ENCODE measurements around the gene EFTUD2. TPM values are rescaled to one million over a fixed set of nuclear protein-coding genes. Genes with fewer than 3 reads are reported as not detected.

Gene EFTUD2
- total RNA-seq, 2 experiments from 2014 or later, result 175 to 203 TPM

DNA sequence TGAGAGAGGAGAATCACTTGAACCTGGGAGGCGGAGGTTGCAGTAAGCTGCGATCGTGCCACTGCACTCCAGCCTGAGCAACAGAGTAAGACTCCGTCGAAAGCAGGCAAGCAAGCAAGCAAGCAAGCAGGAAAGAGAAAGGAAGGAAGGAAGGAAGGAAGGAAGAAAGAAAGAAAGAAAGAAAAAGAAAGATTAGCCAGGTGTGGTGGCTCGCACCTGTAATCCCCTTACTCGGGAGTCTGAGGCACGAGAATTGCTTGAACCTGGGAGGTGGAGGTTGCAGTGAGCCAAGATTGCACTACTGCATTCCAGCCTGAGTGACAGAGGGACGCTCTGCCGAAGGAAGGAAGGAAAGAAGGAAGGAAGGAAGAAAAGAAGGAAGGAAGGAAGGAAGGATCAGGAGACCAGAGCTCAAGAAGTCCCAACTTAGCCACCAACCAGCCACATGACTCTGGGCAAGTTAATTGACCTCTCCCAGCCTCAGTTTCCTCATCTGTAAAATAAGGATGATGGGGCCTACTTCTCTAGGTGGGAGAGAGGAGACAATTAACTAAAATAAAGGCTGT is 9.6 kb upstream of the EFTUD2 start:
- no peak overlapping the region for H3K27ac Mint-ChIP-seq
- peaks cover 17% of the 10 kb centered on the region for H3K27me3 Mint-ChIP-seq
- ChIA-PET CTCF (interaction anchor here (1.0 to 5.2 kb wide), 3 partner anchors 9 to 113 kb away, joined by 3 to 35 read pairs (median 14); no protein-coding TSS in a partner anchor), POLR2A (no interaction called here)
- no peak overlapping the region for H3K4me3 Mint-ChIP-seq
- intact Hi-C loops (cut with DNase I, micrococcal nuclease), result no loop called here
- DNase-seq, result no peak
- no peak for ATAC-seq
- no peaks in the 10 kb centered on the region for H3K36me3 Mint-ChIP-seq (ENCODE audit: low read depth)
- H3K4me1 Mint-ChIP-seq, result no peaks in the 10 kb centered on the region
- H3K9me3 Mint-ChIP-seq (ENCODE audit: low read depth), result no peaks in the 10 kb centered on the region

DNA sequence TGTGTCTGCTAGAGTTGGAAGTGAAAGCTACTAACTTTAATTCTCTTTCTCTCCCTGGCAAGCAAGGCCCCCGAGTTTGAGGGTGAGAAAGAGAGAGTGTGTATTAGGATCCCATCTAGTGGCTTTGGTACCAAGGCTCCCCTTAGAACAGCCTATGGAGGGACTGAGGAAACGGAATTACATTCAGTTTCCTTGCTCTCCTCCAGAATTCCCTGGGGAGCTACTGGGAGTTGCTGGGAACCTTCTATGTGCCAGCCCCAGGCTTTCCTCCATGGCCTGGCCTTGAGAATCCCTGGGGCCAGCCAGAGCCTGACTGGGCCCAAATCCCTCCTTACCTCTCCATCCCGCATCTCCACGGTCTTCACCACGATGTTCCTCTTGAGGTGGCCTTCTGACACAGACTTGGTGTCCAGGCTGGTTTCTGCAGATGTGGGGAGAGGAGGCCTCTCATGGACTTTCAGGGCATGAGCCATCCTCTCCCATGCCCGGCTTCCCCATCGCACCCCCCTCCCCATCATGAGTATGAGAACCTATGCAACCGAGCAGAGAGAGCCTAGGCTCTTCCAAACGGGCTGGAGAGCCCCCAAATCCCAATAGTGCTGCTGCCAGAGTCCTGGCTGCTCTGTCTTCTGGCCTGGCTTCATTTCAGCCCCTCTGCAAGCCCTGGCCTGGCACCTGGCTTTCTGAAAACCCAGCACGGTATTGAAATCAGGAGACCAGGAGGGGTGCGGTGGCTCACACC is 8.7 kb upstream of the EFTUD2 start:
- POLR2A ChIA-PET, result no interaction called here
- intact Hi-C loops (cut with DNase I, micrococcal nuclease), result no loop called here
- H3K27ac Mint-ChIP-seq, result no peak overlapping the region
- H3K9me3 Mint-ChIP-seq (ENCODE audit: low read depth), result no peaks in the 10 kb centered on the region
- H3K27me3 Mint-ChIP-seq, result peaks cover 12% of the 10 kb centered on the region
- H3K4me1 Mint-ChIP-seq, result no peaks in the 10 kb centered on the region
- no peak overlapping the region for H3K4me3 Mint-ChIP-seq
- no peaks in the 10 kb centered on the region for H3K36me3 Mint-ChIP-seq (ENCODE audit: low read depth)
- CTCF ChIA-PET, result interaction anchor here (0.6 kb wide), 1 partner anchor 173 kb away, joined by 3 read pairs; no protein-coding TSS in a partner anchor
- ATAC-seq (no peak), DNase-seq (no peak)

DNA sequence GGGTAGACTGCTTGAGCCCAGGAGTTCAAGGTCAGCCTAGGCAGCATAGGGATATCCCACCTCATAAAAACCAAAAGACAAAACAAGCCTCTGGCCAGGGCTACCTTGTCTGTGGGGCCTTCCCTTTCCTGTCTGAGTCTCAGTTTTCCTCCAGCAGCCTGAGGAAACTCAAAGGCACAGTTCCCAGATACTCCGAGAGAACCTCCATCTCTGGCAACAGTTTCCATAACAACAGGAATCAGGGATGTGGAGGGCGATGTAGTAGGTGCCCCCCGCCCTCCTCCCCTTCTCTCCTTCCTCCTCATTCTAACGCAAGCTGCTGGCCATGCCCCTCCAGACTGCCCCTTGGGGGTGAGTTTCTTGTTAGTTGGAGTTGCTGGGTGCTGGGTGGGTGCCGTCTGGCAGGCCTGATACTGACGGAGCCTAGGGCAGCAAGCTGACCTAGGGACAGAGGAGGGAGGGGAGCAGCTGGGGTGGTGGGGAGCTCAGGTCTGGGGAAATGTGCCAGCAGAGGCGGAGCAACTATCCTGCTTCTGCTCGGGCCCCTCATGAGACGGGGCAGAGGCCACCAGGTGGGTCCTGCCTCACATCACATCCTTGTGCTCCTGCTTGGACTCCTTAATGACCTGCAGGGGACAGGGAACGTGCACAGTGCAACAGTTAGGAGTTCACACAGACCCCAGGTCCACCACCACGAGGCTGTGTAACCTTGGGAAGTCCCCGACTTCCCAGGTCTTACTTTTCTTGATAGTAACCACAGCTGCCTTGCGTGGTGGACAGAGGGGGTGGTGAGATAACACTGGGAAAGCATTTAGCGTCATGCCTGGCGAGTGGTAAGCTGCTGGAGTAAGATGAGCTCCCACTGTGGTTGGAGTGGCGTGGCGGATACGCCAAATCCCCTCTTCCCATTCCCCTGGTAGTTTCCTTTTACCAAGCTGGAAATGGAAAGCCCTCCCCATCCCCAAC is 7.8 kb upstream of the EFTUD2 start:
- ATAC-seq, result no peak
- H3K27me3 Mint-ChIP-seq, result peaks cover 7% of the 10 kb centered on the region
- no peaks in the 10 kb centered on the region for H3K4me1 Mint-ChIP-seq
- intact Hi-C loops (cut with DNase I, micrococcal nuclease), result no loop called here
- H3K4me3 Mint-ChIP-seq, result no peak overlapping the region
- H3K9me3 Mint-ChIP-seq (ENCODE audit: low read depth), result no peaks in the 10 kb centered on the region
- no peak for DNase-seq
- H3K27ac Mint-ChIP-seq, result no peak overlapping the region
- CTCF ChIA-PET, result interaction anchor here (0.6 kb wide), 1 partner anchor 172 kb away, joined by 3 read pairs; no protein-coding TSS in a partner anchor
- H3K36me3 Mint-ChIP-seq (ENCODE audit: low read depth), result no peaks in the 10 kb centered on the region
- POLR2A ChIA-PET, result no interaction called here

DNA sequence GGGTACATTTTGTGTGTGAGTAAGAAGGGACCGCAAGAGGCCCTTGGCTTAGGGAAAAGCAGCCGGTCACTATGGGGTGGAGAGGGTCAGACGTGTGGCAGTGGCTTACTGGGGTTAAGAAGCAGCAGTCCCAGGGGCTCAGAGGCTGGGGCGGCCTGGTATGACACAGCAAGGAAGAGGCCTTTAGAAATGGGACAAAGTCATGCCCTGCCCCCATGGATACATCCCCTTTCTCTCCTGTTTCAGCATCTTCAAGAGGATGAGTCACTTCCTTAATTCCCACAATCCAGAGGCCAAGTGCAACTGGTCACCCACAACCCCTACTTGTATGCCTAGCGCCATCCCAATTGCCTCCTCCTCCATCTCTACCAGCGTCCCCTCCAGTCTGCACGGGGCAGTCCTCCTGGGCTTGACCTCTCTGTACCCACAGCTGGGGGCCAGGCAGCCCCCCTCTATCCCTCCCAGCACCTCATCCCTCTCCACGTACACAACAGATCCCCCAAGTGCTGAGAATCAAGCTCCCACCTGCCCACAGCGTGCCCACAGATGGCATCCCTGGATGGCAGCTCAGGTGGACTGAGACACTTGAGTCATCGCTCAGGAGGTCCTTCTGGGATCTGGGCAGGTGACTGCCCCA is 6.9 kb upstream of the EFTUD2 start:
- Mint-ChIP-seq H3K27me3 (peaks cover 6% of the 10 kb centered on the region), H3K36me3 (ENCODE audit: low read depth) (no peaks in the 10 kb centered on the region), H3K9me3 (ENCODE audit: low read depth) (no peaks in the 10 kb centered on the region), H3K27ac (no peak overlapping the region), H3K4me1 (no peaks in the 10 kb centered on the region), H3K4me3 (no peak overlapping the region)
- ATAC-seq (no peak), DNase-seq (no peak)
- POLR2A ChIA-PET, result no interaction called here
- intact Hi-C loops (cut with DNase I, micrococcal nuclease), result no loop called here
- CTCF ChIA-PET, result no interaction called here

DNA sequence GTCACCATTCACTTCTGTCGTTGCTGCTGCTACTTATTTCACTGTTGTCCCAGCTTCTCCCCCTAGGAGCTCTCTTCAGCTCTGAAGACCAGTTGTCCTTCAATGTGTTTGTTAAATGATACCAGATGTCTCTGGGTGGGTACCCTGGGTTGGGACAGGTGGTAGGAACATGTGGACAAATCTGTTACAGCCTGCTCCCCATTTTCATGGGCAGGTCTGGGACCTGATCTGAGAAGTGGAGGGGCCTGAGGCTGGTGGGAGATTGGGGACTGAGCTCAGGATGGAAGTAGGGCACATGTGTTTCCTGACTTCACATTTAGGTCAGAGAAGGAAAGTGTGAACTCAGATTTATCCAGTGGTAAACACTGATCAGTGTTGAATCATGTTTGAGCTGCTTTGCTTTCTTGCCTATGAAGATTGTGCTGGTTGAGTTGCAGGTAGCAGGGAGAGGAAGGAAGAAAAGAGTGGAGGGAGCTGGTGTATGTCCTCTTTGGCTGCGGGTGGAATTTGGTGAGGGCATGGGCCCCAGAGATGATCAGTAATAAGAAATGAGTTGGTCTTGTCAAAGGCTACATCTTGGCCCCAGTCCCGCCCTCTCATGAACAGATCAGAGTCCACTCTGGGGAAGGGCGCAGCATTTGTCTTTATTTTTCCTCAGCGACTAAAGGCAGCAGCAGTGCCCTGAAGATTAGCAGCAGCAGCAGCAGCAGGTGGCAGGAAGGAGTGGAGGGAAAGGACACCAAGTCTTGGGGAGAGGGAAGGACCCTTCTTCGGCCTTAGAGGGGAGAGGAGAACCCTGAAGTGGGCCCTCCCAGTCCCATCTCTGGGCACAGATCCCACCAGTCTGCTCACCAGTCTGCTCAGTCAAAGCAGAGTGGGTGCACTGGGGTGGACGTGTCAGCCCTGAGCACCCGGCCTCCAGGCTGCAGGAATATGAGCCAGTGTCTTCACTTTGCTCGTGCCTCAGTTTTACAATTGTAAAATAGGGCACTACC is 6.1 kb upstream of the EFTUD2 start:
- no peaks in the 10 kb centered on the region for H3K36me3 Mint-ChIP-seq (ENCODE audit: low read depth)
- ChIA-PET CTCF (no interaction called here), POLR2A (no interaction called here)
- H3K4me1 Mint-ChIP-seq, result peaks cover 1% of the 10 kb centered on the region
- ATAC-seq (no peak), DNase-seq (no peak)
- H3K27me3 Mint-ChIP-seq, result no peaks in the 10 kb centered on the region
- H3K9me3 Mint-ChIP-seq (ENCODE audit: low read depth), result no peaks in the 10 kb centered on the region
- H3K4me3 Mint-ChIP-seq, result no peak overlapping the region
- intact Hi-C loops (cut with DNase I, micrococcal nuclease), result no loop called here
- no peak overlapping the region for H3K27ac Mint-ChIP-seq

DNA sequence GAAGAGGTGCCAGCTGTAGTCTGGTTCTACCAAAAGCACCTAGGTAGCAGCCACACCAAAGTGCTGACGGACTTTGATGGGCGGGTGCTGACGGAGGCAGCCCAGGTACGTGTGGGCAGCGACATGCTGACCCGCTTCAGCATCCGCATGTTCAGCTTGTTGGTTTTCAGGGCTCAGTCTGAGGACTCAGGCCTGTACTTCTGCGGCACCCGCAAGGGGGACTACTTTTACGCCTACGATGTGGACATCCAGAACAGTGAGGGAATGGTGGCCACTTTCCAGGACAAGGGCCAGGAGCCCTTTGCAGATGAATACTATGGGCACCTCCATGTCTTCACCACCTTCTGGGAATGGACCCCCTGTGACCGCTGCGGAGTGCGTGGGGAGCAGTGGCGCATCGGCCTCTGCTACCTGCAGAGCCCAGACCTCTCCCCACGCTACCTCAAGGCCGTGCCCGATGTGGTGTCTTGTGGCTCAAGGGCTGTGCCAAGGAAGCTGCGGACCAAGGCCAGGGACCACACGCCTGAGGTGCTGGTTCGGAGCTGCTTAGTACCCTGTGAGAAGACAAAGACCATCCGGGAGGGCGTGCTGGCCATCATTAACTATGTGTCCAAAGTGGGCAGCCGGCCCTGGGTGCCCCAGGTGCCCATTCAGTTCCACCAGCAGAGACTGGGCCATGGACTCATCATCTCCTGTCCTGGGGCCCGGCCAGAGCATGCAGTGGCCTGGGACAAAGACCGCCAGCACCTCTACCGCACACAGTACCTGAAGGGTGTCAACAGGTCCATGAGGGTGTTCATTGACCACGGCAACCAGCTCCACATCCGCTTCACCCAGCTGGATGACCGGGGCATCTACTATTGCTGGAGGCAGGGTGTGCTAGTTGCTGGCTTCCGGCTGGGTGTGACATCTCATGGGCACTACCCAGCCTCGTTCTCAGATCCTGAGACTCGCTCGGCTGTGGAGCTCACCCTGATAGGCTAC is 5.0 kb upstream of the EFTUD2 start:
- Mint-ChIP-seq H3K4me3 (no peak overlapping the region), H3K27me3 (no peaks in the 10 kb centered on the region), H3K36me3 (ENCODE audit: low read depth) (no peaks in the 10 kb centered on the region), H3K4me1 (peaks cover 9% of the 10 kb centered on the region), H3K9me3 (ENCODE audit: low read depth) (no peaks in the 10 kb centered on the region), H3K27ac (no peak overlapping the region)
- ATAC-seq (no peak), DNase-seq (no peak)
- CTCF ChIA-PET, result no interaction called here
- intact Hi-C loops (cut with DNase I, micrococcal nuclease), result no loop called here
- POLR2A ChIA-PET, result no interaction called here

DNA sequence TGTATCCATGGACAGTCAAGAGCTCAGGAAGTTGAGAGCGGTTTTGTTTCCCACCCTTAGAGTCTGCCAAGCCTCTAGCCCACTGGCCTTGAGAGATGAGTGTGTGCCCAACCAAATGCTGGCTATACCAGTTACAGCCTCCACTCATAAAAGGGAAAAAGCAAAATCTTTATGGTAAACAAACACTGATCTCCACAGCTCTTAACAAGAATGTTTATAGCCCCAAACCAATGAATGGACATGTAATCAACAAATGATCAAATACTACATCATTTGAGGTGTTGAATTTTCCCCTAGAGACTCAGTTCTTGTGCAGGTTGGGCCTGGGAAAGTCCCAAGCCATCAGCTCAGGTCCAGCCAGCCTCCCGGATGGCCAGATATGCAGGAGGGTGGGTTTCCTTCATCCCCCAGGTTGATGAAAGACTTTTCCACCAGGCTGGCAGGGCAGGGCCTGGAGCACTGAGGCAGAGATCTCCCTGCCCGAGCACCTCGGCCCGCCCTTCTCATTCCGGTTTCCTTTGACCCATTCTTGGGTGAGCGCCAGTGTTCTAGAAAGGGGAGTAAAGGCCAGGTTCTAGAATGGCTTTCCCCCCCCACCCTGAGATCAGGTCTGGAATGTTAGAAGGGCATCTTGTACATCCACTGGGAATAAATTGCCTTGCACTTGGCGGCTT is 3.9 kb upstream of the EFTUD2 start:
- Mint-ChIP-seq H3K4me3 (no peak overlapping the region), H3K27me3 (no peaks in the 10 kb centered on the region), H3K36me3 (ENCODE audit: low read depth) (peaks cover 4% of the 10 kb centered on the region), H3K4me1 (peaks cover 15% of the 10 kb centered on the region), H3K9me3 (ENCODE audit: low read depth) (no peaks in the 10 kb centered on the region), H3K27ac (no peak overlapping the region)
- ATAC-seq, result no peak
- DNase-seq, result no peak
- POLR2A ChIA-PET, result no interaction called here
- intact Hi-C loops (cut with DNase I, micrococcal nuclease), result no loop called here
- CTCF ChIA-PET, result interaction anchor here (0.5 to 1.3 kb wide), 4 partner anchors 10 to 46 kb away, joined by 3 to 4 read pairs (median 4); no protein-coding TSS in a partner anchor

DNA sequence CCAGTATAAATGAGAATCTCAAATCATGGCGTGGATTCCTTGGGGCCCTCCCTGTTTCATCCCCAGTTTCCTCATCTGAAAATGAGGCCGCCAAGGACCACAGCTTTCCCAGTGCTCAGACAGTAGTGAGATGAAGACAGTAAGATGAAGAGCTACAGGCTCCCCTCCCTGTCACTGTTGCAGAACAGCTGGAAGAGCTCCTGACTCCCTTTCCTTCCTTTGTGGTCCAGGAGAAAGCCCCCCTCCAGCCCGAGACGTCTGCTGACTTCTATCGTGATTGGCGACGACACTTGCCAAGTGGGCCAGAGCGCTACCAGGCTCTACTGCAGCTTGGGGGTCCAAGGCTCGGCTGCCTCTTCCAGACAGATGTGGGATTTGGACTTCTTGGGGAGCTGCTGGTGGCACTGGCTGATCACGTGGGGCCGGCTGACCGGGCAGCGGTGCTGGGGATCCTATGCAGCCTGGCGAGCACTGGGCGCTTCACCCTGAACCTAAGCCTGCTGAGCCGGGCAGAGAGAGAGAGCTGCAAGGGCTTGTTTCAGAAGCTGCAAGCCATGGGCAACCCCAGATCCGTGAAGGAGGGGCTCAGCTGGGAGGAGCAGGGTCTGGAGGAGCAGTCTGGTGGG is 3.0 kb upstream of the EFTUD2 start:
- intact Hi-C loops (cut with DNase I, micrococcal nuclease), result no loop called here
- peaks cover 15% of the 10 kb centered on the region for H3K4me1 Mint-ChIP-seq
- no peaks in the 10 kb centered on the region for H3K9me3 Mint-ChIP-seq (ENCODE audit: low read depth)
- ChIA-PET CTCF (interaction anchor here (0.5 to 1.3 kb wide), 6 partner anchors 11 to 94 kb away, joined by 3 to 4 read pairs (median 4); partner anchors contain the start of gene C1QL1), POLR2A (no interaction called here)
- no peak overlapping the region for H3K27ac Mint-ChIP-seq
- H3K27me3 Mint-ChIP-seq, result no peaks in the 10 kb centered on the region
- peaks cover 4% of the 10 kb centered on the region for H3K36me3 Mint-ChIP-seq (ENCODE audit: low read depth)
- DNase-seq (no peak), ATAC-seq (no peak)
- no peak overlapping the region for H3K4me3 Mint-ChIP-seq

DNA sequence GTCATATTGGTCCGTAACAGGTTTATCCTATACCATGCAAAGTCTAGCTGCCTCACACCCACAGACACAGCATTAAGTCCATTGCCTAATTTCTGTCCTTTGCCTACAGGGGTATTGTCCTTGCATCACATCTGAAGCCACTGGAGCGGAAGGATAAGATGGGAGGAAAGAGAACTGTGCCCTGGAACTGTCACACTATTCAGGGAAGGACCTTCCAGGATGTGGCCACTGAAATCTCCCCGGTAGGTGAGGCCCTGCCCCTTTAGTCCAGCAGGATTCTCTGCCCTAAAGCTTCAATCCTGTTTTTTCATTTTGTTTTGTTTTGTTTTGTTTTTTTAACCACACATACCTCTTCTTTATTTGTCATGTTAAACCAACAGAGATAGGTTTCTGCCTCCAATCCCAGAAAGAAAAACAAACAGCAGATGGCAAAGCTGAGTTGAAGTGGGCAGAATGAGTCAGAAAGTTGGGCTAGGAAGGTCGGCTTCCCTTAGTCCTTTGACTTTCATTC is 2.2 kb upstream of the EFTUD2 start:
- intact Hi-C loops (cut with DNase I, micrococcal nuclease), result no loop called here
- Mint-ChIP-seq H3K27ac (no peak overlapping the region), H3K27me3 (no peaks in the 10 kb centered on the region), H3K9me3 (ENCODE audit: low read depth) (no peaks in the 10 kb centered on the region), H3K36me3 (ENCODE audit: low read depth) (peaks cover 6% of the 10 kb centered on the region), H3K4me1 (peaks cover 19% of the 10 kb centered on the region), H3K4me3 (no peak overlapping the region)
- ChIA-PET POLR2A (no interaction called here), CTCF (interaction anchor here (0.6 to 1.5 kb wide), 3 partner anchors 67 to 251 kb away, joined by 3 to 4 read pairs (median 3); partner anchors contain the start of gene C1QL1)
- ATAC-seq (no peak), DNase-seq (no peak)
